H1 (cell line): ENCODE data around the gene PRDM15. TPM values are rescaled to one million over a fixed set of nuclear protein-coding genes. Genes with fewer than 3 reads are reported as not detected.

Source experiments
- CEBPB ChIP-seq: IDR thresholded peaks from 2 replicates; pipeline ENCODE4 v1.6.1; 2012; ENCODE audit warnings: low read depth, low read length
- CHD1 ChIP-seq: IDR thresholded peaks from 2 replicates; pipeline ENCODE4 v1.6.1; 2012; ENCODE audit warnings: low read depth, low read length, improper control_type of control experiment
- CTCF ChIP-seq, 3 experiments: IDR thresholded peaks; 1 replicate in 2 of 3; 2 replicates in 1 of 3; pipeline versions ENCODE4 v1.5.1 to v1.6.1; 2011; ENCODE audit warnings: low read length in 3 of 3, mild to moderate bottlenecking in 3 of 3, inconsistent platforms in 2 of 3, low read depth in 1 of 3, moderate library complexity in 1 of 3; ENCODE audit not compliant: insufficient read depth in 1 of 3; ENCODE audit errors: control extremely low read depth in 1 of 3
- HDAC6 ChIP-seq: IDR thresholded peaks from one replicate; pipeline ENCODE4 v1.7.1; 2012; ENCODE audit warnings: low read depth, mild to moderate bottlenecking, inconsistent platforms, low read length, moderate library complexity
- MAFK ChIP-seq: IDR thresholded peaks from 2 replicates; pipeline ENCODE4 v1.6.1; 2012; ENCODE audit warnings: low read depth, mild to moderate bottlenecking, improper control_type of control experiment, low read length
- polyA plus RNA-seq, 7 experiments: library from polyadenylated mRNA; depleted of rRNA in 3 of 7; stranded (reverse) in 5 of 7; unstranded in 2 of 7; fragments of >200 nt in 5 of 7; fragments of 200-250 nt in 2 of 7; gene quantifications; 1 replicate in 5 of 7; 2 replicates in 1 of 7; 4 replicates in 1 of 7; pipeline versions ENCODE4 v1.2.1 to v1.2.3, GENCODE V29; 2011 to 2013; ENCODE audit warnings: missing spikeins in 2 of 7, mixed read lengths in 2 of 7
- total RNA-seq: library from RNA; stranded (reverse); fragmentation: NEBNext Ultra II Directional; extraction: Animal tissue kit (Norgen Biotek cat#: 25700); gene quantifications from 2 replicates; pipeline ENCODE4 v1.2.1, GENCODE V29; 2021

Gene PRDM15
- total and polyA plus RNA-seq, 2 of the 8 experiments (the other 6 are each of a cell fraction or from before 2014, with no cell fraction given), result 9.7 to 10.5 TPM

GRCh38 chr21:41755934-41756773, 123.0 kb downstream of the PRDM15 start (continued):
- TF ChIP-seq MAFK (no peak), CHD1 (no peak), CTCF (IDR thresholded peaks at IDR 0.05; ENCODE audit: control extremely low read depth in 1 of 3, insufficient read depth in 1 of 3, low read depth in 1 of 3, low read length in 3 of 3) (no peak), CEBPB (no peak), HDAC6 (no peak)
